GM10266 (cell line): ENCODE data around the gene KHDRBS2.

Experiments
- DNase-seq: peaks from one replicate; pipeline ENCODE4 v3.0.0; 2012; ENCODE audit errors: extremely low spot score
- CTCF ChIP-seq: IDR thresholded peaks from 2 replicates; pipeline ENCODE4 v1.5.1; 2012; ENCODE audit warnings: mild to moderate bottlenecking, low read depth; ENCODE audit not compliant: control insufficient read depth, insufficient read depth; ENCODE audit errors: missing control alignments

KHDRBS2 gene

GRCh38 chr6:62152796-62153195 is 133.2 kb downstream of the KHDRBS2 start:
- no peak for TF ChIP-seq CTCF
- DNase-seq = no peak

- TF ChIP-seq CTCF = peak; percentile 61
- DNase-seq = peak; percentile 6
Observed at GRCh38 chr6:62150048-62150663, 135.9 kb downstream of the KHDRBS2 start.

GRCh38 chr6:62146954-62147853 is 138.8 kb downstream of the KHDRBS2 start:
- no peak for TF ChIP-seq CTCF
- no peak for DNase-seq

GRCh38 chr6:62129127-62129526 is 156.9 kb downstream of the KHDRBS2 start:
- no peak for DNase-seq
- no peak for TF ChIP-seq CTCF

DNA sequence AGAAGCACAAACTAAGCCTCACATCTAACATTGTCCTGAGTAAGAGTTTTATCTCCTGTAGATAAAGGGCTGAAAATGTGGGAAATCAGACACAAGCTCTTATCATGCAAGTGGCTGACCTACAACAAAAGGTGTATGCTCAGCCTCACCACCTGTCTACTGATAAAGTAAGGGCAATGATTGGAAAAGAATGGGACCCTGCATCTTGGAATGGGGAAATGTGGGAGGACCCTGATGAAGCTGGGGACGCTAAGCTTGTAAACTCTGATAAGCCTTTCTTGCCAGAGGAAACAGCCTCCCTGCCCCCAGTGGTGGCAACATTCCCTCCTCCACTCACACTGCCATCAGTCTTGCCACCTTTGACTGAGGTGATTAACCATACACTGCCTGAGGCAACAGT is 166.6 kb downstream of the KHDRBS2 start:
- TF ChIP-seq CTCF = no peak
- DNase-seq = no peak

- DNase-seq = no peak
- TF ChIP-seq CTCF = no peak
Observed at GRCh38 chr6:62103186-62103859, 182.7 kb downstream of the KHDRBS2 start.

DNA sequence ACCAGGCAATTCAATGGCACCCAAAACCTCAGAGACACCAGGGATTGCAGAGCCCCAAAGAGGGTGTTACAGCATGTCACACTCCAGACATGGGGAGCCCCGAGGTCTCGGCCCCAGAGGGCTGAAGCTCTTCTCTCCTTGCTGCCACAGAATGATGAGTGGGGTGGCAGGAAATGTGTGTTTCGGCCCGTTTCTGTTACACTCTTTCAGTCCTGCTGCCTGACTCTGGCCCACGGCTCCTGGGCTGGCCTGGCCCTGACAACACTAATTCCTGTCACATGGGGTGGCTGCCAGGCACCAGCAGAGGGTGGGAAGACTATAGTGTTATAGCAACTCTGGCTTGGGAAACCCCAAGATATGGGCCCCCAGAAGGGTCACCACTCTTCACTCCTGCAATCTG is 183.6 kb downstream of the KHDRBS2 start:
- TF ChIP-seq CTCF = no peak
- DNase-seq = no peak
